ENCODE measurements around the gene CDV3.

- peak; percentile 72 for TF ChIP-seq MAX (IDR thresholded peaks at IDR 0.05)
- TF ChIP-seq CTCF (IDR thresholded peaks at IDR 0.05; ENCODE audit: low read depth, low read length, missing input control): no peak
- peak; percentile 96 for TF ChIP-seq YY1 (IDR thresholded peaks at IDR 0.05)
Observed at GRCh38 chr3:133540896-133541674, 32.4 kb upstream of the CDV3 start.

All from liver (tissue), 2 donors.